OCI-LY3 (cell line): ENCODE measurements around the gene ACOT9.

Experiments used
- H2AFZ ChIP-seq: fragments of 200-600, 300-600 bp; shearing (Covaris generic); 2 replicates; pipeline ENCODE4 v1.6.0; 2014; ENCODE audit warnings: antibody characterized with exemption, low read depth, low read length
- H3K27ac ChIP-seq: fragments of 200-600, 300-600 bp; sonication (generic); 2 replicates; pipeline ENCODE4 v1.5.1; 2014; ENCODE audit warnings: mild to moderate bottlenecking, low read length, moderate library complexity, mixed read lengths
- H3K27me3 ChIP-seq: fragments of 200-600, 300-600 bp; sonication (generic); 2 replicates; pipeline ENCODE4 v1.6.1; 2014; ENCODE audit warnings: low read depth, low read length, mixed read lengths
- H3K36me3 ChIP-seq: fragments of 200-600, 300-600 bp; sonication (generic); replicated peaks from 2 replicates; pipeline ENCODE3; 2014; ENCODE audit warnings: low read depth, low read length, mixed read lengths
- H3K4me1 ChIP-seq: fragments of 300-600, 200-600 bp; sonication (generic); 2 replicates; pipeline ENCODE4 v1.6.1; 2014; ENCODE audit warnings: low read length, mixed read lengths
- H3K4me2 ChIP-seq: fragments of 200-600, 300-600 bp; sonication (generic); 2 replicates; pipeline ENCODE4 v1.6.1; 2014; ENCODE audit warnings: low read length, mixed read lengths
- H3K4me3 ChIP-seq: fragments of 300-600, 200-600 bp; sonication (generic); 2 replicates; pipeline ENCODE4 v1.5.1; 2014; ENCODE audit warnings: antibody characterized with exemption, mild to moderate bottlenecking, low read length, moderate library complexity
- H3K79me2 ChIP-seq: fragments of 300-600, 200-600 bp; shearing (Covaris generic); 2 replicates; pipeline ENCODE4 v1.6.1; 2014; ENCODE audit warnings: mild to moderate bottlenecking, low read length, mixed read lengths
- H3K9ac ChIP-seq: fragments of 300-600, 200-600 bp; shearing (Covaris generic); 2 replicates; pipeline ENCODE4 v1.6.0; 2014; ENCODE audit warnings: mild to moderate bottlenecking, low read length, moderate library complexity
- H3K9me3 ChIP-seq: fragments of 200-600, 300-600 bp; shearing (Covaris generic); 2 replicates; pipeline ENCODE4 v1.6.1; 2014; ENCODE audit warnings: low read length, mixed read lengths; ENCODE audit not compliant: insufficient read depth
- H4K20me1 ChIP-seq: fragments of 200-600, 300-600 bp; sonication (generic); 2 replicates; pipeline ENCODE4 v1.6.1; 2016; ENCODE audit warnings: low read length, mixed read lengths; ENCODE audit not compliant: insufficient read depth
- CTCF ChIP-seq: fragments of 200-600, 300-600 bp; sonication (generic); IDR thresholded peaks from 2 replicates; pipeline ENCODE4 v1.5.1; 2014; ENCODE audit warnings: antibody characterized with exemption, low read length, low read depth
- EZH2phosphoT487 ChIP-seq: fragments of 200-600 bp; shearing (Covaris generic); IDR thresholded peaks from 2 replicates; pipeline ENCODE4 v1.6.1; 2018; ENCODE audit warnings: antibody characterized with exemption, mixed run types, low read depth

ACOT9 gene

GRCh38 chrX:23720117-23720677, 22.9 kb downstream of the ACOT9 start:
- no peak for TF ChIP-seq EZH2phosphoT487
- TF ChIP-seq CTCF: no peak
- Histone ChIP-seq H3K27me3 (no peaks in the 10 kb centered on the region), H2AFZ (no peak overlapping the region)

GRCh38 chrX:23705235-23705634, 37.8 kb downstream of the ACOT9 start:
- Histone ChIP-seq H3K4me1 (no peaks in the 10 kb centered on the region), H3K4me2 (no peak overlapping the region), H2AFZ (no peak overlapping the region), H3K79me2 (no peaks in the 10 kb centered on the region), H3K27ac (no peak overlapping the region), H3K9ac (no peak overlapping the region), H3K27me3 (no peaks in the 10 kb centered on the region), H3K4me3 (no peak overlapping the region), H4K20me1 (no peaks in the 10 kb centered on the region), H3K9me3 (no peaks in the 10 kb centered on the region), H3K36me3 (peaks cover 33% of the 10 kb centered on the region)
- TF ChIP-seq CTCF (no peak), EZH2phosphoT487 (no peak)

More at GRCh38 chrX:23720117-23720677, 22.9 kb downstream of the ACOT9 start:
- no peak overlapping the region for H3K4me3 ChIP-seq
- no peaks in the 10 kb centered on the region for H4K20me1 ChIP-seq
- H3K36me3 ChIP-seq: peaks cover 12% of the 10 kb centered on the region
- H3K9me3 ChIP-seq: no peaks in the 10 kb centered on the region
- H3K4me1 ChIP-seq: no peaks in the 10 kb centered on the region
- no peak overlapping the region for H3K4me2 ChIP-seq
- H3K27ac ChIP-seq: no peak overlapping the region
- H3K9ac ChIP-seq: no peak overlapping the region
- no peaks in the 10 kb centered on the region for H3K79me2 ChIP-seq

GRCh38 chrX:23704673-23705206, 38.3 kb downstream of the ACOT9 start:
- H3K27me3 ChIP-seq: no peaks in the 10 kb centered on the region
- no peak overlapping the region for H3K27ac ChIP-seq
- H3K36me3 ChIP-seq: peaks cover 33% of the 10 kb centered on the region
- H2AFZ ChIP-seq: no peak overlapping the region
- H3K4me2 ChIP-seq: no peak overlapping the region
- no peaks in the 10 kb centered on the region for H3K4me1 ChIP-seq
- no peaks in the 10 kb centered on the region for H3K9me3 ChIP-seq
- no peak overlapping the region for H3K4me3 ChIP-seq
- no peak overlapping the region for H3K9ac ChIP-seq
- H4K20me1 ChIP-seq: no peaks in the 10 kb centered on the region
- no peaks in the 10 kb centered on the region for H3K79me2 ChIP-seq
- TF ChIP-seq CTCF (no peak), EZH2phosphoT487 (no peak)

- no peaks in the 10 kb centered on the region for H3K79me2 ChIP-seq
- no peaks in the 10 kb centered on the region for H3K9me3 ChIP-seq
- H3K9ac ChIP-seq: no peak overlapping the region
- no peak for TF ChIP-seq CTCF
- no peak overlapping the region for H3K4me3 ChIP-seq
- H3K27ac ChIP-seq: no peak overlapping the region
- H3K36me3 ChIP-seq: peaks cover 13% of the 10 kb centered on the region
- no peaks in the 10 kb centered on the region; the same call in 1 of the 2 replicates for H3K4me1 ChIP-seq
- H3K4me2 ChIP-seq: 0 out of 2 replicates have a peak overlapping the region, but pooled peaks have one; percentile 3
- no peaks in the 10 kb centered on the region for H4K20me1 ChIP-seq
- H3K27me3 ChIP-seq: no peaks in the 10 kb centered on the region
- no peak overlapping the region for H2AFZ ChIP-seq
These were observed 43.4 kb downstream of the ACOT9 start for GRCh38 chrX:23699636-23700194.
